Fibroblast of mammary gland (primary cell): Measurements from ENCODE around the gene MARCHF2.

Experiments used
- DNase-seq: peaks from one replicate; pipeline ENCODE4 v3.0.0-alpha.2; 2010; ENCODE audit warnings: low read depth
- H3K4me3 ChIP-seq: 2 replicates; pipeline ENCODE4 v1.5.1; 2011; ENCODE audit warnings: low read depth, mild to moderate bottlenecking, low read length, moderate library complexity; ENCODE audit not compliant: control insufficient read depth
- CTCF ChIP-seq: conservative IDR thresholded peaks from 2 replicates; pipeline ENCODE4 v1.5.1; 2011; ENCODE audit warnings: low read depth, low read length, inconsistent platforms; ENCODE audit not compliant: control insufficient read depth, insufficient read depth

The MARCHF2 gene

GRCh38 chr19:8412783-8413628 is at the start of gene MARCHF2:
Gene MARCHF2, plus strand, starts transcription at chr19:8413305. Its CDS starts 8,536 bp downstream, at chr19:8421841.
- peak; percentile 96 for DNase-seq
- TF ChIP-seq CTCF: peak; percentile 40
- H3K4me3 ChIP-seq: peak within 1 kb of the TSS; percentile 57

- DNase-seq: peak; percentile 81
- no peak for TF ChIP-seq CTCF
- H3K4me3 ChIP-seq: peak within 1 kb of the TSS; percentile 72
Observed at GRCh38 chr19:8363803-8364771, 49.0 kb upstream of the MARCHF2 start, which contains the start of gene ANGPTL4. Gene ANGPTL4, plus strand, starts transcription at chr19:8364155. Its CDS starts 167 bp downstream, at chr19:8364322.

GRCh38 chr19:8366121-8366581 is 47.0 kb upstream of the MARCHF2 start:
- peak overlapping the region; percentile 26 for H3K4me3 ChIP-seq
- no peak for DNase-seq
- TF ChIP-seq CTCF: no peak

GRCh38 chr19:8366961-8367326 is 46.2 kb upstream of the MARCHF2 start:
- DNase-seq: peak; percentile 64
- TF ChIP-seq CTCF: no peak
- peak overlapping the region; percentile 23 for H3K4me3 ChIP-seq

GRCh38 chr19:8367327-8368001 is 45.6 kb upstream of the MARCHF2 start:
- peak; percentile 96 for DNase-seq
- H3K4me3 ChIP-seq: peak overlapping the region; percentile 23
- TF ChIP-seq CTCF: no peak

GRCh38 chr19:8370176-8371010 is 42.7 kb upstream of the MARCHF2 start:
- H3K4me3 ChIP-seq: no peak overlapping the region
- no peak for TF ChIP-seq CTCF
- no peak for DNase-seq
